DMS153 treated with DMSO at 0.1 percent for 48 hours (cell line): ENCODE measurements around the gene TBKBP1.

ENCODE experiments used
- DNase-seq: peaks from one replicate; lab custom pipeline; 2025; ENCODE audit not compliant: unreplicated experiment; lab: John Stamatoyannopoulos, UW

The TBKBP1 gene

GRCh38 chr17:47698749-47699535 lies 5.0 kb downstream of the TBKBP1 start:
- no peak for DNase-seq

- DNase-seq: no peak
Observed at GRCh38 chr17:47699536-47699840, 5.5 kb downstream of the TBKBP1 start.

GRCh38 chr17:47700471-47701449 lies 6.8 kb downstream of the TBKBP1 start:
- no peak for DNase-seq

- no peak for DNase-seq
Observed at GRCh38 chr17:47701608-47702007, 7.6 kb downstream of the TBKBP1 start.

GRCh38 chr17:47702391-47702995 lies 8.5 kb downstream of the TBKBP1 start:
- no peak for DNase-seq

- no peak for DNase-seq
Observed at GRCh38 chr17:47703191-47703591, 9.2 kb downstream of the TBKBP1 start.

- DNase-seq: no peak
Observed at GRCh38 chr17:47703671-47704070, 9.7 kb downstream of the TBKBP1 start.

- no peak for DNase-seq
Observed at GRCh38 chr17:47704116-47704515, 10.2 kb downstream of the TBKBP1 start.

GRCh38 chr17:47704736-47705135 lies 10.8 kb downstream of the TBKBP1 start:
- DNase-seq: no peak

- no peak for DNase-seq
Observed at GRCh38 chr17:47705536-47706530, 11.9 kb downstream of the TBKBP1 start.

GRCh38 chr17:47707056-47707804 lies 13.3 kb downstream of the TBKBP1 start:
- DNase-seq: no peak

- no peak for DNase-seq
Observed at GRCh38 chr17:47707884-47708283, 13.9 kb downstream of the TBKBP1 start.

- no peak for DNase-seq
Observed at GRCh38 chr17:47708312-47708863, 14.4 kb downstream of the TBKBP1 start.

GRCh38 chr17:47708864-47709541 lies 15.0 kb downstream of the TBKBP1 start:
- DNase-seq: no peak

- DNase-seq: no peak
Observed at GRCh38 chr17:47709594-47709993, 15.6 kb downstream of the TBKBP1 start.

GRCh38 chr17:47711366-47712099 lies 17.6 kb downstream of the TBKBP1 start:
- DNase-seq: no peak

GRCh38 chr17:47712330-47713023 lies 18.5 kb downstream of the TBKBP1 start:
- no peak for DNase-seq
